Neutrophil (primary cell): ENCODE measurements around the gene AKTIP.
"Not testable (repeated sequence)": the region's sequence is repeated elsewhere in the genome, so short reads cannot be mapped to it uniquely, and the experiment has no call there.

Source experiments
- H3K27ac ChIP-seq: fragments of 200-600 bp; sonication (generic); 2 replicates; pipeline ENCODE4 v1.5.1; 2016; ENCODE audit warnings: mild to moderate bottlenecking, moderate library complexity
- H3K27me3 ChIP-seq: fragments of 200-600 bp; sonication (generic); 2 replicates; pipeline ENCODE4 v1.6.0; 2016; ENCODE audit warnings: mild to moderate bottlenecking
- H3K36me3 ChIP-seq: fragments of 200-600 bp; sonication (generic); 2 replicates; pipeline ENCODE4 v1.5.1; 2017
- H3K4me1 ChIP-seq, 2 experiments: fragments of 200-600 bp in 1 of 2; sonication (generic) in 1 of 2; 1 replicate in 1 of 2; 2 replicates in 1 of 2; pipeline versions ENCODE4 v1.5.1 to v1.6.1; 2013 to 2016; ENCODE audit warnings: low read depth in 1 of 2, low read length in 1 of 2, mild to moderate bottlenecking in 1 of 2, moderate library complexity in 1 of 2; ENCODE audit not compliant: control insufficient read depth in 1 of 2, insufficient read depth in 1 of 2
- H3K4me3 ChIP-seq, 2 experiments: fragments of 200-600 bp in 1 of 2; sonication (generic) in 1 of 2; 1 replicate in 1 of 2; 2 replicates in 1 of 2; pipeline ENCODE4 v1.5.1; 2013 to 2016; ENCODE audit warnings: low read depth in 1 of 2, low read length in 1 of 2, mild to moderate bottlenecking in 1 of 2, moderate library complexity in 1 of 2
- H3K9me3 ChIP-seq: fragments of 200-600 bp; sonication (generic); 2 replicates; pipeline ENCODE4 v1.5.1; 2016
- CTCF ChIP-seq: fragments of 200-600 bp; sonication (generic); IDR thresholded peaks from 2 replicates; pipeline ENCODE4 v1.5.1; 2016; ENCODE audit warnings: antibody characterized with exemption

The AKTIP gene

GRCh38 chr16:53541326-53541725, 38.3 kb upstream of the AKTIP start:
- H3K27me3 ChIP-seq: peaks cover 57% of the 10 kb centered on the region
- TF ChIP-seq CTCF: no peak
- no peaks in the 10 kb centered on the region for H3K4me1 ChIP-seq
- no peak overlapping the region for H3K27ac ChIP-seq
- H3K36me3 ChIP-seq: no peaks in the 10 kb centered on the region
- H3K4me3 ChIP-seq: no peak overlapping the region
- no peaks in the 10 kb centered on the region for H3K9me3 ChIP-seq

- peaks cover 44% of the 10 kb centered on the region for H3K27me3 ChIP-seq
These were observed 37.0 kb upstream of the AKTIP start for GRCh38 chr16:53539759-53540718.

GRCh38 chr16:53539346-53539745, 36.3 kb upstream of the AKTIP start:
- not testable (repeated sequence) for H3K27ac ChIP-seq, H3K9me3 ChIP-seq, H3K4me1 ChIP-seq, H3K4me3 ChIP-seq, H3K36me3 ChIP-seq
- H3K27me3 ChIP-seq: peaks cover 37% of the 10 kb centered on the region

More at GRCh38 chr16:53539759-53540718, 37.0 kb upstream of the AKTIP start:
- H3K36me3 ChIP-seq, H3K9me3 ChIP-seq, H3K4me1 ChIP-seq, H3K4me3 ChIP-seq, H3K27ac ChIP-seq: not testable (repeated sequence)

GRCh38 chr16:53537626-53538025, 34.6 kb upstream of the AKTIP start:
- H3K4me1 ChIP-seq: no peaks in the 10 kb centered on the region
- no peak overlapping the region for H3K27ac ChIP-seq
- no peak overlapping the region for H3K4me3 ChIP-seq
- H3K27me3 ChIP-seq: peaks cover 21% of the 10 kb centered on the region
- H3K36me3 ChIP-seq: no peaks in the 10 kb centered on the region
- no peak for TF ChIP-seq CTCF
- H3K9me3 ChIP-seq: no peaks in the 10 kb centered on the region

GRCh38 chr16:53534206-53534605, 31.2 kb upstream of the AKTIP start:
- H3K4me1 ChIP-seq: no peaks in the 10 kb centered on the region
- no peak overlapping the region for H3K27ac ChIP-seq
- no peaks in the 10 kb centered on the region for H3K36me3 ChIP-seq
- no peaks in the 10 kb centered on the region for H3K9me3 ChIP-seq
- H3K27me3 ChIP-seq: peaks cover 16% of the 10 kb centered on the region
- no peak overlapping the region for H3K4me3 ChIP-seq
- TF ChIP-seq CTCF: no peak

- Histone ChIP-seq H3K9me3 (no peaks in the 10 kb centered on the region), H3K36me3 (no peaks in the 10 kb centered on the region), H3K4me3 (no peak overlapping the region), H3K27ac (no peak overlapping the region), H3K4me1 (no peaks in the 10 kb centered on the region), H3K27me3 (peaks cover 25% of the 10 kb centered on the region)
- no peak for TF ChIP-seq CTCF
These were observed 27.7 kb upstream of the AKTIP start for GRCh38 chr16:53530741-53531140.
